ENCODE data around the gene MATR3.

DNA sequence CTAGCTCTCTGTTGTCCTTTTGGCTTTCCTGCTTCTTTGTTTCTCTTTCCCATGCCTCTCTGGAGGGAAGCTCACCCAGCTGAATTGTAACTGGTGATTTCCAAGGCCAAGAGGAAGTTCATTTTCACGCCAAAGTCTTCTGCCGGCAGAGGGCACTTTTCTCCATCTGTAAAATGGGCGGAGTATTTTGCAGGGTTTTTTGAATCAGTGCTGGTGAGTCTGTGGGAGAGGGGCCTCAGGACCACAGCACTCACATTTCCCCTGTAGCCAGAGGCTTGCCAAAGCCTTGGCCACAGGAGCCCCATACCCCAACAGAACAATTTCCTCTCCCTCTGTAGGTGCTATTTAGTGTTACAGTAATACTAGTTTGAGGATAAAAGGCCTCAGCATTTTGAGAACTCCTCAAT lies 42.3 kb upstream of the MATR3 start:
- no peak for TF ChIP-seq EP300 (IDR thresholded peaks at IDR 0.05)
- TF ChIP-seq POLR2AphosphoS5 (IDR thresholded peaks at IDR 0.05): no peak
- TF ChIP-seq, protein P1, sequence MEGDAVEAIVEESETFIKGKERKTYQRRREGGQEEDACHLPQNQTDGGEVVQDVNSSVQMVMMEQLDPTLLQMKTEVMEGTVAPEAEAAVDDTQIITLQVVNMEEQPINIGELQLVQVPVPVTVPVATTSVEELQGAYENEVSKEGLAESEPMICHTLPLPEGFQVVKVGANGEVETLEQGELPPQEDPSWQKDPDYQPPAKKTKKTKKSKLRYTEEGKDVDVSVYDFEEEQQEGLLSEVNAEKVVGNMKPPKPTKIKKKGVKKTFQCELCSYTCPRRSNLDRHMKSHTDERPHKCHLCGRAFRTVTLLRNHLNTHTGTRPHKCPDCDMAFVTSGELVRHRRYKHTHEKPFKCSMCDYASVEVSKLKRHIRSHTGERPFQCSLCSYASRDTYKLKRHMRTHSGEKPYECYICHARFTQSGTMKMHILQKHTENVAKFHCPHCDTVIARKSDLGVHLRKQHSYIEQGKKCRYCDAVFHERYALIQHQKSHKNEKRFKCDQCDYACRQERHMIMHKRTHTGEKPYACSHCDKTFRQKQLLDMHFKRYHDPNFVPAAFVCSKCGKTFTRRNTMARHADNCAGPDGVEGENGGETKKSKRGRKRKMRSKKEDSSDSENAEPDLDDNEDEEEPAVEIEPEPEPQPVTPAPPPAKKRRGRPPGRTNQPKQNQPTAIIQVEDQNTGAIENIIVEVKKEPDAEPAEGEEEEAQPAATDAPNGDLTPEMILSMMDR (IDR thresholded peaks at IDR 0.05): peak in 1 of 6 experiments; percentile 18
- no peak for TF ChIP-seq POLR2A (IDR thresholded peaks at IDR 0.05)
